H1 (cell line): ENCODE data around the gene FSTL4. TPM values are rescaled to one million over a fixed set of nuclear protein-coding genes. Genes with fewer than 3 reads are reported as not detected.

ENCODE experiments used
- CTCF ChIA-PET: fragments of 300-600 bp; sonication (Branson Sonifier 250); formaldehyde crosslinking; loops from one replicate; lab custom pipeline; 2021; ENCODE audit not compliant: partially characterized antibody; lab: Charles Lee
- POLR2A ChIA-PET: fragments of 300-600 bp; sonication (Branson Sonifier 250); formaldehyde crosslinking; loops from one replicate; lab custom pipeline; 2021; ENCODE audit warnings: inconsistent platforms; ENCODE audit not compliant: partially characterized antibody; lab: Charles Lee
- DNase-seq, 2 experiments: peaks; one replicate each; pipeline versions ENCODE4 v3.0.0 to v3.0.0-alpha.2; 2010 to 2022; ENCODE audit warnings: low spot score in 2 of 2, low read depth in 1 of 2, mixed read lengths in 1 of 2
- FAIRE-seq: peaks from 2 replicates; lab custom pipeline; 2011; peaks lifted over from hg19 to GRCh38; lab: Jason Lieb, UNC
- H2AFZ ChIP-seq: 2 replicates; pipeline ENCODE4 v1.8.1; 2012; ENCODE audit warnings: low read length, inconsistent platforms
- H2AK5ac ChIP-seq: 2 replicates; pipeline ENCODE4 v1.6.1; 2013; ENCODE audit warnings: low read depth, low read length
- H2BK120ac ChIP-seq: replicated peaks from 2 replicates; pipeline ENCODE3; 2013; ENCODE audit warnings: low read depth, low read length, inconsistent platforms
- H2BK12ac ChIP-seq: 2 replicates; pipeline ENCODE4 v1.6.1; 2013; ENCODE audit warnings: low read depth, low read length
- H2BK15ac ChIP-seq: 2 replicates; pipeline ENCODE4 v1.6.1; 2013; ENCODE audit warnings: low read length
- H2BK20ac ChIP-seq: 2 replicates; pipeline ENCODE4 v1.6.1; 2013; ENCODE audit warnings: low read length
- H2BK5ac ChIP-seq: 2 replicates; pipeline ENCODE4 v1.6.1; 2013; ENCODE audit warnings: low read depth, low read length
- H3K14ac ChIP-seq: 2 replicates; pipeline ENCODE4 v1.6.1; 2013; ENCODE audit warnings: inconsistent platforms; ENCODE audit not compliant: insufficient read length
- H3K18ac ChIP-seq: 2 replicates; pipeline ENCODE4 v1.6.1; 2013; ENCODE audit warnings: low read length; ENCODE audit errors: extremely low read depth
- H3K23ac ChIP-seq: 2 replicates; pipeline ENCODE4 v1.6.1; 2013; ENCODE audit warnings: inconsistent platforms; ENCODE audit not compliant: insufficient read length
- H3K23me2 ChIP-seq: 2 replicates; pipeline ENCODE4 v1.6.1; 2013; ENCODE audit warnings: low read depth, low read length
- H3K27ac ChIP-seq: 2 replicates; pipeline ENCODE4 v1.6.1; 2011; ENCODE audit warnings: low read depth, low read length, inconsistent platforms
- H3K27me3 ChIP-seq, 4 experiments: replicated peaks in 1 of 4; 1 replicate in 1 of 4; 2 replicates in 3 of 4; pipeline versions ENCODE4 v1.6.1 to v1.8.1; 2011 to 2013; ENCODE audit warnings: low read length in 3 of 4, mild to moderate bottlenecking in 3 of 4, inconsistent platforms in 2 of 4, mixed read lengths in 2 of 4, moderate library complexity in 1 of 4; ENCODE audit not compliant: control insufficient read depth in 3 of 4, insufficient read depth in 3 of 4; ENCODE audit errors: extremely low read depth in 1 of 4
- H3K36me3 ChIP-seq, 4 experiments: 2 replicates each; pipeline versions ENCODE4 v1.6.1 to v1.8.1; 2011 to 2013; ENCODE audit warnings: mild to moderate bottlenecking in 4 of 4, low read length in 3 of 4, moderate library complexity in 2 of 4, control low read depth in 1 of 4, inconsistent platforms in 1 of 4; ENCODE audit not compliant: insufficient read depth in 4 of 4, control insufficient read depth in 2 of 4
- H3K4ac ChIP-seq: replicated peaks from 2 replicates; pipeline ENCODE3; 2013; ENCODE audit warnings: low read length, low read depth, mixed read lengths, inconsistent platforms; ENCODE audit not compliant: insufficient read length
- H3K4me1 ChIP-seq, 4 experiments: replicated peaks in 1 of 4; 1 replicate in 1 of 4; 2 replicates in 3 of 4; pipeline versions ENCODE4 v1.6.1 to v1.8.1; 2011 to 2013; ENCODE audit warnings: low read length in 3 of 4, inconsistent platforms in 2 of 4, mixed read lengths in 1 of 4; ENCODE audit not compliant: insufficient read depth in 4 of 4, control insufficient read depth in 3 of 4
- H3K4me2 ChIP-seq, 2 experiments: 2 replicates each; pipeline versions ENCODE4 v1.6.1 to v1.8.1; 2011 to 2013; ENCODE audit warnings: low read depth in 2 of 2, low read length in 2 of 2, control low read depth in 1 of 2, inconsistent platforms in 1 of 2, mild to moderate bottlenecking in 1 of 2; ENCODE audit not compliant: insufficient read depth in 1 of 2
- H3K4me3 ChIP-seq, 4 experiments: fragments of 200-600, 300-600 bp in 1 of 4; sonication (generic), shearing (Covaris generic), sonication (Bioruptor Twin) in 1 of 4; 2 replicates each; pipeline versions ENCODE4 v1.5.1 to v1.8.1; 2011 to 2016; ENCODE audit warnings: low read length in 4 of 4, low read depth in 3 of 4, control low read depth in 2 of 4, inconsistent platforms in 2 of 4, mild to moderate bottlenecking in 2 of 4, mixed read lengths in 1 of 4, moderate library complexity in 1 of 4; ENCODE audit not compliant: insufficient read depth in 2 of 4; ENCODE audit errors: extremely low read depth in 1 of 4
- H3K56ac ChIP-seq: replicated peaks from 2 replicates; pipeline ENCODE3; 2013; ENCODE audit warnings: low read depth, mild to moderate bottlenecking, mixed read lengths, low read length, inconsistent platforms; ENCODE audit not compliant: insufficient read length
- H3K79me1 ChIP-seq: 2 replicates; pipeline ENCODE4 v1.6.1; 2013; ENCODE audit warnings: low read depth, low read length, control low read depth
- H3K79me2 ChIP-seq, 2 experiments: 2 replicates each; pipeline versions ENCODE4 v1.6.1 to v1.8.1; 2012 to 2013; ENCODE audit warnings: low read length in 2 of 2, mild to moderate bottlenecking in 2 of 2, inconsistent platforms in 1 of 2; ENCODE audit not compliant: insufficient read depth in 2 of 2, control insufficient read depth in 1 of 2
- H3K9ac ChIP-seq, 4 experiments: replicated peaks in 1 of 4; 1 replicate in 1 of 4; 2 replicates in 3 of 4; pipeline versions ENCODE4 v1.6.1 to v1.8.1; 2011 to 2013; ENCODE audit warnings: low read depth in 3 of 4, low read length in 3 of 4, control low read depth in 2 of 4, mild to moderate bottlenecking in 2 of 4, moderate library complexity in 2 of 4, inconsistent platforms in 1 of 4; ENCODE audit errors: extremely low read depth in 1 of 4
- H3K9me3 ChIP-seq, 2 experiments: 2 replicates each; pipeline versions ENCODE4 v1.6.1 to v1.8.1; 2012 to 2013; ENCODE audit warnings: mild to moderate bottlenecking in 2 of 2, moderate library complexity in 2 of 2, control low read depth in 1 of 2, inconsistent platforms in 1 of 2, low read depth in 1 of 2, low read length in 1 of 2, mixed read lengths in 1 of 2; ENCODE audit not compliant: insufficient read depth in 2 of 2
- H4K20me1 ChIP-seq, 2 experiments: replicated peaks in 1 of 2; 2 replicates each; pipeline versions ENCODE3 to v1.8.1; 2011 to 2013; ENCODE audit warnings: inconsistent platforms in 2 of 2, low read length in 2 of 2, mild to moderate bottlenecking in 1 of 2; ENCODE audit not compliant: insufficient read depth in 2 of 2, control insufficient read depth in 1 of 2
- H4K5ac ChIP-seq: 2 replicates; pipeline ENCODE4 v1.6.1; 2013; ENCODE audit warnings: low read length, low read depth, mixed read lengths, inconsistent platforms; ENCODE audit not compliant: insufficient read length
- H4K8ac ChIP-seq: 2 replicates; pipeline ENCODE4 v1.8.0; 2013; ENCODE audit warnings: mild to moderate bottlenecking, moderate library complexity, low read length, inconsistent platforms; ENCODE audit not compliant: insufficient read depth; ENCODE audit errors: extremely low read depth
- H4K91ac ChIP-seq: replicated peaks from 2 replicates; pipeline ENCODE3; 2013; ENCODE audit warnings: low read length, mixed read lengths, inconsistent platforms; ENCODE audit not compliant: insufficient read length
- BACH1 ChIP-seq: IDR thresholded peaks from 2 replicates; pipeline ENCODE4 v1.6.1; 2012; ENCODE audit warnings: low read length, improper control_type of control experiment
- BCL11A ChIP-seq, 2 experiments: IDR thresholded peaks; one replicate each; pipeline ENCODE4 v1.6.1; 2011; ENCODE audit warnings: low read depth in 2 of 2, low read length in 2 of 2, mild to moderate bottlenecking in 2 of 2
- CBX8 ChIP-seq: fragments of 300-800, 300-1000 bp; sonication (generic); IDR thresholded peaks from 2 replicates; pipeline ENCODE4 v1.7.1; 2016; ENCODE audit warnings: low read depth, low read length, borderline replicate concordance
- HDAC2 ChIP-seq, 2 experiments: fragments of 300-600 bp in 1 of 2; sonication (generic) in 1 of 2; IDR thresholded peaks; 2 replicates each; pipeline ENCODE4 v1.6.1; 2011 to 2012; ENCODE audit warnings: low read depth in 2 of 2, low read length in 2 of 2, mild to moderate bottlenecking in 2 of 2, moderate library complexity in 2 of 2, borderline replicate concordance in 1 of 2, inconsistent platforms in 1 of 2
- JUN ChIP-seq: IDR thresholded peaks from 2 replicates; pipeline ENCODE4 v1.6.1; 2011; ENCODE audit warnings: low read depth, mild to moderate bottlenecking, improper control_type of control experiment, low read length
- PHF8 ChIP-seq: fragments of 200-600 bp; sonication (generic); conservative IDR thresholded peaks from 2 replicates; pipeline ENCODE4 v1.7.1; 2012; ENCODE audit warnings: low read depth, mild to moderate bottlenecking, inconsistent platforms, low read length, moderate library complexity
- RFX5 ChIP-seq: IDR thresholded peaks from 2 replicates; pipeline ENCODE4 v1.6.1; 2011; ENCODE audit warnings: low read depth, low read length, improper control_type of control experiment, borderline replicate concordance
- SAP30 ChIP-seq: fragments of 300-600 bp; sonication (generic); IDR thresholded peaks from 2 replicates; pipeline ENCODE4 v1.7.1; 2012; ENCODE audit warnings: low read length, moderate library complexity, mild to moderate bottlenecking, inconsistent platforms; ENCODE audit not compliant: insufficient read depth, insufficient replicate concordance
- WGBS, 2 experiments: shearing (Covaris generic) in 1 of 2; methylation state at CpG; one replicate each; pipeline versions ENCODE4 v1.1.6 to v1.1.7; 2013 to 2015; ENCODE audit warnings: low lambda C conversion rate in 2 of 2, mixed read lengths in 2 of 2, inconsistent platforms in 1 of 2, low coverage in 1 of 2, missing lambda C conversion rate in 1 of 2; ENCODE audit not compliant: insufficient replicate concordance in 2 of 2, insufficient coverage in 1 of 2, insufficient read length in 1 of 2; ENCODE audit errors: extremely low coverage in 1 of 2, missing lambda C conversion rate in 1 of 2; 5-methylcytosine and 5-hydroxymethylcytosine counted together
- polyA plus RNA-seq, 7 experiments: library from polyadenylated mRNA; depleted of rRNA in 3 of 7; stranded (reverse) in 5 of 7; unstranded in 2 of 7; fragments of >200 nt in 5 of 7; fragments of 200-250 nt in 2 of 7; gene quantifications; 1 replicate in 5 of 7; 2 replicates in 1 of 7; 4 replicates in 1 of 7; pipeline versions ENCODE4 v1.2.1 to v1.2.3, GENCODE V29; 2011 to 2013; ENCODE audit warnings: missing spikeins in 2 of 7, mixed read lengths in 2 of 7
- total RNA-seq: library from RNA; stranded (reverse); fragmentation: NEBNext Ultra II Directional; extraction: Animal tissue kit (Norgen Biotek cat#: 25700); gene quantifications from 2 replicates; pipeline ENCODE4 v1.2.1, GENCODE V29; 2021

FSTL4 gene
- total and polyA plus RNA-seq, 2 of the 8 experiments (the other 6 are each of a cell fraction or from before 2014, with no cell fraction given) = 3.1 to 4.1 TPM

GRCh38 chr5:133451926-133452325 lies 160.4 kb downstream of the FSTL4 start:
- H2AK5ac ChIP-seq = no peak overlapping the region
- no peak overlapping the region for H2BK120ac ChIP-seq
- 100% methylated on average over 1 of the region's 1 CpG; no CpG with 5 or more reads in 1 of the 2 experiments for WGBS, 2 experiments
- H3K27me3 ChIP-seq = no peaks in the 10 kb centered on the region
- H4K8ac ChIP-seq = no peak overlapping the region
- H4K5ac ChIP-seq = no peak overlapping the region
- no peaks in the 10 kb centered on the region for H4K20me1 ChIP-seq
- no peaks in the 10 kb centered on the region for H3K79me2 ChIP-seq
- H3K56ac ChIP-seq = no peak overlapping the region
- FAIRE-seq = no peak
- no peak overlapping the region for H2BK20ac ChIP-seq
- H3K79me1 ChIP-seq = no peaks in the 10 kb centered on the region
- no peak for DNase-seq
- H2BK12ac ChIP-seq = no peak overlapping the region
- ChIA-PET CTCF (interaction anchor here (0.6 to 3.4 kb wide), 7 partner anchors 8 to 203 kb away, joined by 3 to 15 read pairs (median 7); no protein-coding TSS in a partner anchor), POLR2A (no interaction called here)
- no peaks in the 10 kb centered on the region for H3K36me3 ChIP-seq
- H3K4me2 ChIP-seq = no peak overlapping the region
- H2AFZ ChIP-seq = no peak overlapping the region
- no peak overlapping the region for H3K27ac ChIP-seq
- no peak overlapping the region for H2BK15ac ChIP-seq
- H3K14ac ChIP-seq = no peak overlapping the region
- H3K18ac ChIP-seq = no peak overlapping the region
- H3K23me2 ChIP-seq = no peaks in the 10 kb centered on the region
- H3K23ac ChIP-seq = no peak overlapping the region
- no peak overlapping the region for H3K9ac ChIP-seq
- TF ChIP-seq SAP30 (no peak), HDAC2 (IDR thresholded peaks at IDR 0.05; ENCODE audit: borderline replicate concordance in 1 of 2, low read depth in 2 of 2, low read length in 2 of 2) (no peak), RFX5 (no peak), CBX8 (no peak), BCL11A (IDR thresholded peaks at IDR 0.05; ENCODE audit: low read depth in 2 of 2, low read length in 2 of 2) (no peak), PHF8 (no peak), BACH1 (no peak), JUN (no peak)
- H3K4ac ChIP-seq = no peak overlapping the region
- no peak overlapping the region for H2BK5ac ChIP-seq
- no peak overlapping the region for H3K4me3 ChIP-seq
- H3K4me1 ChIP-seq = no peaks in the 10 kb centered on the region
- H3K9me3 ChIP-seq = no peaks in the 10 kb centered on the region
- H4K91ac ChIP-seq = no peak overlapping the region
